Urinary bladder (tissue), 4 donors: ENCODE data around the gene THUMPD3. TPM values are rescaled to one million over a fixed set of nuclear protein-coding genes. Genes with fewer than 3 reads are reported as not detected.

Experiments
- DNase-seq: peaks from one replicate; pipeline ENCODE4 v3.0.0-alpha.2; 2015; ENCODE audit errors: extremely low spot score
- H3K27ac ChIP-seq: one replicate; pipeline ENCODE4 v1.5.1; 2013; ENCODE audit warnings: low read depth, mild to moderate bottlenecking, moderate library complexity
- H3K36me3 ChIP-seq: one replicate; pipeline ENCODE4 v1.6.1; 2013; ENCODE audit warnings: mild to moderate bottlenecking, moderate library complexity; ENCODE audit not compliant: insufficient read depth
- H3K4me1 ChIP-seq: one replicate; pipeline ENCODE4 v1.6.1; 2013; ENCODE audit warnings: mild to moderate bottlenecking, moderate library complexity; ENCODE audit not compliant: insufficient read depth
- H3K4me3 ChIP-seq: one replicate; pipeline ENCODE4 v1.5.1; 2013; ENCODE audit warnings: low read depth, low read length
- WGBS: extraction: QIAGEN DNeasy Blood & Tissue Kit; methylation state at CpG from one replicate; pipeline ENCODE4 v1.1.7; 2013; 5-methylcytosine and 5-hydroxymethylcytosine counted together
- polyA plus RNA-seq: library from polyadenylated mRNA; stranded (reverse); fragments of 200-250 nt; gene quantifications from one replicate; pipeline ENCODE4 v1.2.3, GENCODE V29; 2013
- total RNA-seq: library from RNA; depleted of rRNA; stranded (reverse); fragments of >200 nt; gene quantifications from one replicate; pipeline ENCODE4 v1.2.3, GENCODE V29; 2014
- donor health status: healthy with polysubstance abuse.
- donor health status: healthy.

Gene THUMPD3
- total and polyA plus RNA-seq, 2 donors, result 32.2 to 49.0 TPM

GRCh38 chr3:9397332-9397905 is 34.6 kb downstream of the THUMPD3 start, which contains the start of gene SETD5:
SETD5 (plus strand) TSS chr3:9397615; CDS start chr3:9428939, 31,324 bp downstream.
- H3K4me1 ChIP-seq, result peaks cover 2% of the 10 kb centered on the region

GRCh38 chr3:9397906-9398699 is 35.2 kb downstream of the THUMPD3 start:
- peaks cover 5% of the 10 kb centered on the region for H3K4me1 ChIP-seq
- WGBS, result under 1% methylated on average over 47 of the region's 47 CpGs
- H3K27ac ChIP-seq, result peak overlapping the region; percentile 100
- no peak for DNase-seq
- H3K36me3 ChIP-seq, result no peaks in the 10 kb centered on the region
- peak overlapping the region; percentile 94 for H3K4me3 ChIP-seq

More at GRCh38 chr3:9397332-9397905, 34.6 kb downstream of the THUMPD3 start, which contains the start of gene SETD5:
- Histone ChIP-seq H3K4me3 (peak within 1 kb of the TSS; percentile 94), H3K27ac (peak within 1 kb of the TSS; percentile 100), H3K36me3 (no peaks in the 10 kb centered on the region)
- peak; percentile 94 for DNase-seq
- under 1% methylated on average over 59 of the region's 63 CpGs for WGBS

DNA sequence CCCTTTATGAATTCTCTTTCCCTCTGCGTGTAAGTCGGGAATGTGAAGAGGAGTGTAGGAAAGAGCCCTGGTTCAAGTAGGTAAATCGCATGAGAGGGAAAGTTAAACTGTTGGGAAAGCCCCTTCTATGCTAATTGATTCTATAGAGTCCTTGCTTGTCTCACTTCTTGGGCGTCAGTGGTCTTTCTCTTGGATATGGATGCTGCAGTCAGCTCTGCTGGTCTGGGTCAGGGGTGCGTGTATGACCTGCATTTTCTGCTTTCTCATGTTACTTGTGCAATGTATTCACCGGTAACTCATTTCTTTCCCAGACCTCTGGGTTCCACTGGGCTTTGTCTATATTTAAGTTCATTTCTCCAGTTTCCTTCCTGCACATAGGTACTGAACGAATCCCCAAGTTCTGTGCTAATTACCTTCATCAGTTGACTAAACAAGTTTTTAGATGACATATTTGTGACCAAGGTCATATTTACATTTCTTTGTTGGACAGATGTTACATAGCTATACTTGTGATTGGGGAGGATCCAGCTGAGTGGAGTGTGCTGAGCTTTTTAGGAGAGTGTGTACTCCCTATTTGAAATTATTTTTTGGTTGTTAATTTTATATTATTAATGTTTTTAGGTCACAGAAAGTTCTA is 36.0 kb downstream of the THUMPD3 start:
- WGBS, result under 1% methylated on average over 7 of the region's 7 CpGs

GRCh38 chr3:9399337-9399703 is 36.5 kb downstream of the THUMPD3 start:
- DNase-seq, result no peak
- H3K4me1 ChIP-seq, result peaks cover 6% of the 10 kb centered on the region

More for the DNA sequence above, 36.0 kb downstream of the THUMPD3 start:
- peak overlapping the region; percentile 100 for H3K27ac ChIP-seq
- DNase-seq, result no peak
- H3K36me3 ChIP-seq, result no peaks in the 10 kb centered on the region
- peak overlapping the region; percentile 94 for H3K4me3 ChIP-seq
- peaks cover 6% of the 10 kb centered on the region for H3K4me1 ChIP-seq

DNA sequence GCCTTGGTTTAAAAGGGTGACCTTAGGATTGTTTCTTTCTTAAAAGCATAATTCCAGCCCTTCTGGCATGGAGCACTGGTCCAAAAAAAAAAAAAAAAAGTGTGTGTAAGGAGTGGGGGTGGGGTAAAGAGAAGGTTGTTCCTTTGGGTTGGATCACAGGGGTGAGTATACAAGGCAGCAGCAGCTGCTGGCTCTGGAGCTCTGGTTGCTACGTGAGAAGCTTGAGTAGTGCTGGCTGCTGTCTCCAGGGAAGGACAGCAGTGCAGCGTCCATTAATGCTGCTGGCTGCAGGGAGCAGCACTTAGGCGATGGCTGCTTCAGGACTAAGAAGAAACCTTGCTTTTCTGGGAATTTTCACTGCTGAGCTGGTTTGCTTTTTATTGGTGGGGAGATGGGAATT is 36.9 kb downstream of the THUMPD3 start:
- Histone ChIP-seq H3K4me3 (no peak overlapping the region), H3K4me1 (peaks cover 7% of the 10 kb centered on the region), H3K36me3 (no peaks in the 10 kb centered on the region), H3K27ac (no peak overlapping the region)
- under 1% methylated on average over 3 of the region's 3 CpGs for WGBS
- peak; percentile 83 for DNase-seq

More at GRCh38 chr3:9399337-9399703, 36.5 kb downstream of the THUMPD3 start:
- 1% methylated on average over 2 of the region's 2 CpGs for WGBS
- Histone ChIP-seq H3K36me3 (no peaks in the 10 kb centered on the region), H3K4me3 (peak overlapping the region; percentile 94), H3K27ac (no peak overlapping the region)

DNA sequence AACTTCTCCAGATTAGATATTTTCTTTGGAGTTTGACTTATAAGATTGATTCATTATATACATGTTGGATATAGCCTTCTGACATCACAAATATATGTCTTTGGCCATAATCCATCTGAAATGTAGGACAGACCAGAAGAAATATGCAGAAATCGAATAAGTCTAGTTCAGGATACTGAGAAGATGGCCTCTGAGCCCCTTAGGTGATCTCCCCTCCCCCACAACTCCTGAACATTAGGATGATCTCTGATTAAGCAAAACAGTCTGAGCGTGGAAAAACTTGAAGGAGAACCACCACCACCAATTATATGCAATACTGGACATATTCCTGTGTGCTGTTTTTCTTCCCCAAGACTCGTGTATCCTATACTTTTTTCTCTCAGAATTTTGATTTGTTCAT is 37.8 kb downstream of the THUMPD3 start:
- Histone ChIP-seq H3K4me3 (no peak overlapping the region), H3K4me1 (peaks cover 6% of the 10 kb centered on the region), H3K36me3 (no peaks in the 10 kb centered on the region), H3K27ac (no peak overlapping the region)
- DNase-seq, result no peak
- 23% methylated on average over 3 of the region's 3 CpGs for WGBS

DNA sequence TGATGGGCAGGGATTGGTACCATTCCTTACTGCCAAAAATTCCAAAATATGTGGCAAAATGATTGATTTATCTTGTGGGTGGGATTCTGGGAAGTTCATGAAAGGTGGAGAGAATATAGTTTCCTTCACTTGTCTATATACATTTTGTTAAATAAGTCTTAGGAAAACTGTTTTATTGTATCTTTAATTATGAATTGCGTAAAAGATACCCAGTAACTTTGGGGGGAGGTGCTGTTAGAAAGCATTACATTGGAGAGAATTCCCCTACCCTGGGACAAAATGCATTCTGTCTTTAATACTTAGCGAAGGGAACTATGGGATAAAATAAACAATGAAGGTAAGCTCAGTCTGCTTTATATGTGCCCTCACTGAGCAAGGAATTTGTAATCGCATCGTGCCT is 39.1 kb downstream of the THUMPD3 start:
- Histone ChIP-seq H3K36me3 (no peaks in the 10 kb centered on the region), H3K4me3 (no peak overlapping the region), H3K4me1 (peaks cover 7% of the 10 kb centered on the region), H3K27ac (peak overlapping the region; percentile 59)
- 25% methylated on average over 4 of the region's 4 CpGs for WGBS
- no peak for DNase-seq

DNA sequence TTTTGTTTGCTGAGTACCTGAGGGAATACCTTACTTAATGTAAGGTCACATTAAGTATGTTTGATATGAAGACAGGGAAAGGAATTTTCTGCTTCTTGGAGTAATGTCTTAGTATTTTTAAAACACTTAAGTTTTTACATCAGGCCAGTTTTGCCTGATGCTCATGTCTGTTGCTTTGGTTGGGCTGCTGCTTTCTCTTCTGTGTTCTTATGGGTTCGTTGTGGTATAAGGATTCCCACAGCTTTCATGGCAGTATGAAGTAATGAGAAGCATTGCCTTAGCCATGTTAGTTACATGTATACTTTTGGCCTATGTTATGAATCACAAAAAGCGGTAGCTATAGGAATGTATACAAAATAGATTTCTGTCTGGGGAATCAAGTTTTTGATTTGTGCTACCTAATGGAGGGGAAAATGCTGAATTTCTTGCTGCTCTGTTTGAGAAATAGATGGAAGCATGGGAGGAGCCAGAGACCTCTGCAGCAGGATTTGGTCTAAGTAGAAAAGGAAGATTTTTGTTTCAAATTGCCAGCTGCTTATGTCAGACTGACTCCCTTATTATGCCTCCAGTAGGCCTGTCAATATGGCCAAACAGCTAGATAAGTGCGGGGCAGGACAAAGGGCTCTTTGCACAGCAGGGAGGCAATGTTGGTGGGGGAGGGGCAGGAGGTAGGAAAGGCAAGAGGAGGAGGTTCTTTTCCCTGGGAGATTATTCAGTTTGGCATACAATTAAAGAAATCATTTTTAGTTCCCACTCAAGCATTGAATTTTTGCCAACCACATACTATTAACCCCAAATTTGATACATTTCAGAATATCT is 39.8 kb downstream of the THUMPD3 start:
- DNase-seq, result no peak
- Histone ChIP-seq H3K4me1 (peaks cover 7% of the 10 kb centered on the region), H3K4me3 (no peak overlapping the region), H3K27ac (peak overlapping the region; percentile 59), H3K36me3 (no peaks in the 10 kb centered on the region)
- 18% methylated on average over 3 of the region's 3 CpGs for WGBS

DNA sequence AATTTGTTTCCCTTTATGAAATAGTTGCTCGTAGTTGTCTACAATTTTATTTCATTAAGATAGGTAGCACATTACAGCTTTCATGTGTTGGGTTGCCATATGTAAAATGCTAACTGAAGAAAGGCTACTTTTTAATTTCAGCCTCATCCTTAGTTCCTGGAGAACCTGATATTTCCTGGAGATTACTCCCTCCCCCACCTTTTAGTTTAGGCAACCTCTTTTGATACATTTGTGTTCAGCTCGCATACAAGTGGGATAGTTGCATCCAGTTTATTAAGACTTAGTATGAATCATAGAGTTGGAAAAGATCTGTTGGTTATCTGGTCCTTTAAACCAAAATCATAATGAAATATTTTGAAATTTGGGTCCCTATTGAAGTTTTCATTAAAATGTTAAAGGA is 40.6 kb downstream of the THUMPD3 start:
- Histone ChIP-seq H3K36me3 (no peaks in the 10 kb centered on the region), H3K4me1 (peaks cover 7% of the 10 kb centered on the region), H3K27ac (no peak overlapping the region), H3K4me3 (no peak overlapping the region)
- WGBS, result 48% methylated on average over 2 of the region's 2 CpGs
- DNase-seq, result no peak

GRCh38 chr3:9404680-9405079 is 41.8 kb downstream of the THUMPD3 start:
- H3K27ac ChIP-seq, result no peak overlapping the region
- 17% methylated on average over 1 of the region's 1 CpG for WGBS
- no peak overlapping the region for H3K4me3 ChIP-seq
- H3K36me3 ChIP-seq, result no peaks in the 10 kb centered on the region
- peaks cover 9% of the 10 kb centered on the region for H3K4me1 ChIP-seq
- no peak for DNase-seq

- WGBS, result 55% methylated on average over 3 of the region's 3 CpGs
- no peak for DNase-seq
- H3K4me3 ChIP-seq, result no peak overlapping the region
- H3K4me1 ChIP-seq, result peaks cover 9% of the 10 kb centered on the region
- peak overlapping the region; percentile 23 for H3K27ac ChIP-seq
- H3K36me3 ChIP-seq, result no peaks in the 10 kb centered on the region
These were observed 42.9 kb downstream of the THUMPD3 start for GRCh38 chr3:9405756-9406155.

DNA sequence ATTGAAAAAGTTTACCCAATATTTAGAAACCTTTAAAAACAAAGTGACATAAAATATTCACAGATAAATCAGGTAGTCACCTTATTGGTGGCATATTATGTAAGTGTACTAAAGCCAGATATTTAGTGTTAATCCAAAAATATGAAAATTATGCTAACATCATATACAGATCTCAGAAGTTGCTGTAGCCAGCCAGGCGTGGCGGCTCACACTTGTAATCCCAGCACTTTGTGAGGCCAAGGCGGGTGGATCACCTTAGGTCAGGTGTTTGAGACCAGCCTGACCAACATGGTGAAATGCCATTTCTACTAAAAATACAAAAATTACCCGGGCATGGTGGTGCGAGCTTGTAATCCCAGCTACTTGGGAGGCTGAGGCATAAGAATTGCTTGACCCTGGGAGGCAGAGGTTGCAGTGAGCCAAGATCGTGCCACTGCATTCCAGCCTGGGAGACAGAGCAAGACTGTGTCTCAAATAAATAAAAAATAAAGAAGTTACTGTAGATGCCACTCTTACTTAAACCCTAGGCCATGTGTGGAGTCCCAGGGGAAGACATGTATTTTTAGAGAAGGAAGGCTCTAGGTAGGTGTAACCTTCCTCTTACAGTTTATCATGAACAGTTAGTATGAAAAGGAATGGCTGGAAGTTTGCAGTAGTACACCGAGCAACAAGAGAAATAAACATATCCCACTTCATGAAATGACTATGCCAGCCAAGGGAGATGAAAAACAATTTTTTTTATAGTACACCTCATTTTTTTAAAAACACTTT is 44.2 kb downstream of the THUMPD3 start:
- H3K4me3 ChIP-seq, result no peak overlapping the region
- no peaks in the 10 kb centered on the region for H3K36me3 ChIP-seq
- DNase-seq, result no peak
- H3K27ac ChIP-seq, result no peak overlapping the region
- peaks cover 9% of the 10 kb centered on the region for H3K4me1 ChIP-seq
- 82% methylated on average over 7 of the region's 7 CpGs for WGBS
